ENCODE data around the gene ANO1.

The ANO1 gene

DNA sequence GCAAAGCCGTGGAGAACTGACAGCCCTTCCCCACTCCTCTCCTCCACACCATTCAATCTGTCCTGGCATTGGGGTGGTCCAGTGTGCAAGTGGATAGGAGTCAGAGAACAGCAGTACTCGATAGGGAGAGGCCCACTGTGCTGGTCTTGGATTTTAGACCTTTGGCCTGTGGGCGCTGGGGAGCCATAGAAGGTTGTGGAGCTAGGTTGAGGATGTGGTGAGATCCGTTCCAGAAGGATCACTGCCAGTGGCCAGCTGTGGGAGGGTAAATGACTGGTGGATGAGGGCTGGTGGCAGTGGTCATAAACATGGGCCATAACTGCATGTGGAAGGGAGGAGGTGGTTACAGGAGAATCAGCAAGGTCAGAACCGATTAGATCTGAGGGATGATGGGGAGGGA is 28.6 kb downstream of the ANO1 start:
- no CpG with 5 or more reads among the region's 5 CpGs for WGBS (ENCODE audit: insufficient coverage, insufficient read length)
- Histone ChIP-seq H3K4me1 (ENCODE audit: control insufficient read depth, insufficient read depth, low read length) (peaks cover 3% of the 10 kb centered on the region; the same call in 1 of the 2 replicates), H3K4me3 (ENCODE audit: low read length) (no peak overlapping the region), H3K27me3 (ENCODE audit: control insufficient read depth, insufficient read depth, low read length) (no peaks in the 10 kb centered on the region), H3K36me3 (ENCODE audit: control insufficient read depth, insufficient read depth, low read length) (no peaks in the 10 kb centered on the region), H3K27ac (ENCODE audit: low read length) (no peak overlapping the region), H3K9me3 (ENCODE audit: control insufficient read depth, insufficient read depth, low read length) (no peaks in the 10 kb centered on the region)
- DNase-seq (ENCODE audit: low read depth, low spot score): no peak

GRCh38 chr11:70107191-70107590 is 29.1 kb downstream of the ANO1 start:
- Histone ChIP-seq H3K27me3 (ENCODE audit: control insufficient read depth, insufficient read depth, low read length) (no peaks in the 10 kb centered on the region), H3K27ac (ENCODE audit: low read length) (no peak overlapping the region), H3K4me3 (ENCODE audit: low read length) (no peak overlapping the region), H3K36me3 (ENCODE audit: control insufficient read depth, insufficient read depth, low read length) (no peaks in the 10 kb centered on the region), H3K4me1 (ENCODE audit: control insufficient read depth, insufficient read depth, low read length) (peaks cover 3% of the 10 kb centered on the region; the same call in 1 of the 2 replicates), H3K9me3 (ENCODE audit: control insufficient read depth, insufficient read depth, low read length) (no peaks in the 10 kb centered on the region)
- no CpG with 5 or more reads among the region's 9 CpGs for WGBS (ENCODE audit: insufficient coverage, insufficient read length)
- no peak for DNase-seq (ENCODE audit: low read depth, low spot score)

DNA sequence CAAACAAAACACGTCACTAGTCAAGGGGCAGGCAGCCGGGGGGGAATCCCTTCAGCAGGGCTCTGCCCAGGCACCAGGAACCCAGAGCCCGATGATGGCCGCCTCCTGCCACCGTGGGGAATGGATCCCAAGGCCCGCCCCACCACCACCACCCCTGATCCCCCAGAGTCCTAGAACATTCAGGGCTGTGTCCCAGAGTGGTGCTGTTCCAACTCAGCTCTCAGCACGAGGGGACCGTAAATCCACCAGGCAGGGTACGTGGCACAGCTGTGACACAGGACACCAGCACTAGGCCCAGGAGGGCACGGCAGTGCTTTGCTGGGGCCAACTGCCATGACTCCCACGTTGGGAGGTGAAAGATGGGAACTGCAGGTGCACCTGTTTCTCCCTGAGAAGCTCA is 29.6 kb downstream of the ANO1 start:
- H3K9me3 ChIP-seq (ENCODE audit: control insufficient read depth, insufficient read depth, low read length): no peaks in the 10 kb centered on the region
- DNase-seq (ENCODE audit: low read depth, low spot score): no peak
- WGBS (ENCODE audit: insufficient coverage, insufficient read length): no CpG with 5 or more reads among the region's 11 CpGs
- H3K36me3 ChIP-seq (ENCODE audit: control insufficient read depth, insufficient read depth, low read length): no peaks in the 10 kb centered on the region
- H3K27me3 ChIP-seq (ENCODE audit: control insufficient read depth, insufficient read depth, low read length): no peaks in the 10 kb centered on the region
- no peak overlapping the region for H3K4me3 ChIP-seq (ENCODE audit: low read length)
- peaks cover 3% of the 10 kb centered on the region; the same call in 1 of the 2 replicates for H3K4me1 ChIP-seq (ENCODE audit: control insufficient read depth, insufficient read depth, low read length)
- no peak overlapping the region for H3K27ac ChIP-seq (ENCODE audit: low read length)

DNA sequence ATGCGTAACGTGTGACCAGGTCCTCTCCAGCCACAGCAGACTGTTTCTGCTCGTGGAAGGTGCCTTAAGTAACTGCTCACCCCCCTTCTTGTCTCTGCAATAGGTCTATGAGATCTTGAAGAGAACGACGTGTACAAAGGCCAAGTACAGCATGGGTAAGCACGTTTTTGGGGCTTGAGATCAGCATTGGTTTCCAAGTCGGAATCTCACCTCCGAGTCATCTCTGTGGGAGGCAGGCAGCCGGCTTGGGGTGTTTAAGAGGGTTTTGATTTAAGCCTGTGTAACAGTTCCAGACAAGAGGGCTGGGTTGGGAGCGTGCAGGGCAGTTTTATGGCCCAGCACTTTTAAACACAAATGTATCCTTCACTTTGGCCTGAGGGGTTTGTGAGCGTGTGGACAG is 30.1 kb downstream of the ANO1 start:
- Histone ChIP-seq H3K4me1 (ENCODE audit: control insufficient read depth, insufficient read depth, low read length) (peaks cover 3% of the 10 kb centered on the region; the same call in 1 of the 2 replicates), H3K9me3 (ENCODE audit: control insufficient read depth, insufficient read depth, low read length) (no peaks in the 10 kb centered on the region), H3K27ac (ENCODE audit: low read length) (no peak overlapping the region), H3K4me3 (ENCODE audit: low read length) (no peak overlapping the region), H3K27me3 (ENCODE audit: control insufficient read depth, insufficient read depth, low read length) (no peaks in the 10 kb centered on the region), H3K36me3 (ENCODE audit: control insufficient read depth, insufficient read depth, low read length) (no peaks in the 10 kb centered on the region)
- WGBS (ENCODE audit: insufficient coverage, insufficient read length): no CpG with 5 or more reads among the region's 11 CpGs
- no peak for DNase-seq (ENCODE audit: low read depth, low spot score)

DNA sequence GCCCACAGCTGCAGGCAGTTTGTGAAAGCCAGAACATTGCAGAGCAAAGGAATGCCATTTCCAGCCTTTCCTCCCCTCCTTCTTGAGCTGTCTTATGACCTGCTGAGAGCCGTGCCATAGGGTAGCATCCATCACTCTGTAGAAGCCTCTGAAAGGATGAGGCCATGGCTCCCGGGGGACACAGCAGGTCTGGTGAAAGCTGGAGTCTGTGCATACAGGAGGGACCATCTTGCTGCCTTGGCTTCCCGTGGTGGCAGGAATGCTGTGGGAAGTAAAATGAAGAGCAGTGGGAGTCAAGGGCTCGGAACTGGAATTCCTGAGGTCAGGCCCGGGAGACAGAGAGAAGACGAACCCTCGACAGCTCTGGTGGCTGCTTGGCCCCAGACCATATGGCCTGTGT is 30.9 kb downstream of the ANO1 start:
- no peak for DNase-seq (ENCODE audit: low read depth, low spot score)
- H3K36me3 ChIP-seq (ENCODE audit: control insufficient read depth, insufficient read depth, low read length): no peaks in the 10 kb centered on the region
- no peaks in the 10 kb centered on the region for H3K27me3 ChIP-seq (ENCODE audit: control insufficient read depth, insufficient read depth, low read length)
- H3K9me3 ChIP-seq (ENCODE audit: control insufficient read depth, insufficient read depth, low read length): no peaks in the 10 kb centered on the region
- no CpG with 5 or more reads among the region's 7 CpGs for WGBS (ENCODE audit: insufficient coverage, insufficient read length)
- H3K4me3 ChIP-seq (ENCODE audit: low read length): no peak overlapping the region
- H3K27ac ChIP-seq (ENCODE audit: low read length): no peak overlapping the region
- H3K4me1 ChIP-seq (ENCODE audit: control insufficient read depth, insufficient read depth, low read length): peaks cover 3% of the 10 kb centered on the region; the same call in 1 of the 2 replicates

DNA sequence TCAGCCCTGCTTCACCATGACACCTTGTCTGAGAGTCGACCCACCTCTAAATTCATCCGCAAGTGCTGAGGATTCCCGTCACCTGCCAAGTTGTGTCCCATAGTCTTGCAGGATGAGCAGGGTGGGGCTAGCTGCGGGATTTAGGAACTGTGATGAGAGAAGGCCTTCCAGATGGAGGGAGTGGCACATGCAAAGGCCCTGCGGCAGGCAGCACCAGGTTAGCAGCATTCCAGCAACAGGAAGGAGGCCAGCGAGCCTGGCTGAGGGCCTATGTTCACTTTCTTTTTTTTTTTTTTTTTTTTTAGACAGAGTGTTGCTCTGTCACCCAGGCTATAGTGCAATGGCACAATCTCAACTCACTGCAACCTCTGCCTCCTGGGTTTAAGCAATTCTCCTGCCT is 31.8 kb downstream of the ANO1 start:
- no peak overlapping the region for H3K27ac ChIP-seq (ENCODE audit: low read length)
- no peak overlapping the region for H3K4me3 ChIP-seq (ENCODE audit: low read length)
- WGBS (ENCODE audit: insufficient coverage, insufficient read length): no CpG with 5 or more reads among the region's 6 CpGs
- no peak for DNase-seq (ENCODE audit: low read depth, low spot score)
- H3K9me3 ChIP-seq (ENCODE audit: control insufficient read depth, insufficient read depth, low read length): no peaks in the 10 kb centered on the region
- H3K36me3 ChIP-seq (ENCODE audit: control insufficient read depth, insufficient read depth, low read length): no peaks in the 10 kb centered on the region
- H3K27me3 ChIP-seq (ENCODE audit: control insufficient read depth, insufficient read depth, low read length): no peaks in the 10 kb centered on the region
- 0 out of 2 replicates have a peak, but pooled peaks cover 1% of the 10 kb centered on the region for H3K4me1 ChIP-seq (ENCODE audit: control insufficient read depth, insufficient read depth, low read length)

DNA sequence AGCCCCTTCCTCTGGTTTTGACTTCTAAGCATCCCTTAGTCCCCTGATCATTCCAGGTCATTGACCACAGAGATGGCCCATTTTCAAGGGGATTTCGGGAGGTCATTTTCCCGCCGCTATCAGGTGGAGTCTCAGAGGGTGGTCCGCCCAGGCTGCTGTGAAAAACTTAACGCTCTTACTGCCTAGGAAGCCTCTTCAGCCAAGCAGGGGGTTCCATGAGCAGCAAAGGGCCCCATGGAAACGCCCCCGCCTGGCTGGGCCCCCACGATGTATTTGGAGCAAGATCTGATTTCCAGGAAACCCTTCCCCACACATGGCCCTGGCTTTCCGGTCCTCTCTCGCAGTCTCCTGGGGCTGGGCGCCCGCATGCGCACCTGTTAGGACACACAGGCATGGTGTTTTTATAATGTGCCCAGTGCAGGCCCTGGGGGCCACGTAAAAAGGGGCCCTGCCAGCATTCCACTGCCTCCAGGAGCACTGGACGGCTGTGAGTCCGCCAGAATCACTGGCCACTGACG is 32.5 kb downstream of the ANO1 start:
- Histone ChIP-seq H3K4me3 (ENCODE audit: low read length) (no peak overlapping the region), H3K27me3 (ENCODE audit: control insufficient read depth, insufficient read depth, low read length) (no peaks in the 10 kb centered on the region), H3K36me3 (ENCODE audit: control insufficient read depth, insufficient read depth, low read length) (no peaks in the 10 kb centered on the region), H3K4me1 (ENCODE audit: control insufficient read depth, insufficient read depth, low read length) (no peaks in the 10 kb centered on the region), H3K9me3 (ENCODE audit: control insufficient read depth, insufficient read depth, low read length) (no peaks in the 10 kb centered on the region), H3K27ac (ENCODE audit: low read length) (no peak overlapping the region)
- WGBS (ENCODE audit: insufficient coverage, insufficient read length): no CpG with 5 or more reads among the region's 17 CpGs
- DNase-seq (ENCODE audit: low read depth, low spot score): no peak

GRCh38 chr11:70111269-70112016 is 33.3 kb downstream of the ANO1 start:
- Histone ChIP-seq H3K4me3 (ENCODE audit: low read length) (no peak overlapping the region), H3K27ac (ENCODE audit: low read length) (no peak overlapping the region), H3K4me1 (ENCODE audit: control insufficient read depth, insufficient read depth, low read length) (no peaks in the 10 kb centered on the region), H3K9me3 (ENCODE audit: control insufficient read depth, insufficient read depth, low read length) (no peaks in the 10 kb centered on the region), H3K36me3 (ENCODE audit: control insufficient read depth, insufficient read depth, low read length) (no peaks in the 10 kb centered on the region), H3K27me3 (ENCODE audit: control insufficient read depth, insufficient read depth, low read length) (no peaks in the 10 kb centered on the region)
- WGBS (ENCODE audit: insufficient coverage, insufficient read length): 100% methylated on average over 1 of the region's 29 CpGs
- no peak for DNase-seq (ENCODE audit: low read depth, low spot score)

GRCh38 chr11:70112017-70112434 is 33.9 kb downstream of the ANO1 start:
- Histone ChIP-seq H3K36me3 (ENCODE audit: control insufficient read depth, insufficient read depth, low read length) (no peaks in the 10 kb centered on the region), H3K9me3 (ENCODE audit: control insufficient read depth, insufficient read depth, low read length) (no peaks in the 10 kb centered on the region), H3K4me3 (ENCODE audit: low read length) (no peak overlapping the region), H3K27ac (ENCODE audit: low read length) (no peak overlapping the region), H3K4me1 (ENCODE audit: control insufficient read depth, insufficient read depth, low read length) (no peaks in the 10 kb centered on the region), H3K27me3 (ENCODE audit: control insufficient read depth, insufficient read depth, low read length) (no peaks in the 10 kb centered on the region)
- no CpG with 5 or more reads among the region's 5 CpGs for WGBS (ENCODE audit: insufficient coverage, insufficient read length)
- DNase-seq (ENCODE audit: low read depth, low spot score): no peak

GRCh38 chr11:70113801-70114200 is 35.7 kb downstream of the ANO1 start:
- no peaks in the 10 kb centered on the region for H3K36me3 ChIP-seq (ENCODE audit: control insufficient read depth, insufficient read depth, low read length)
- no peaks in the 10 kb centered on the region for H3K4me1 ChIP-seq (ENCODE audit: control insufficient read depth, insufficient read depth, low read length)
- no peak for DNase-seq (ENCODE audit: low read depth, low spot score)
- no peaks in the 10 kb centered on the region for H3K9me3 ChIP-seq (ENCODE audit: control insufficient read depth, insufficient read depth, low read length)
- no peak overlapping the region for H3K27ac ChIP-seq (ENCODE audit: low read length)
- H3K4me3 ChIP-seq (ENCODE audit: low read length): no peak overlapping the region
- WGBS (ENCODE audit: insufficient coverage, insufficient read length): no CpG with 5 or more reads among the region's 5 CpGs
- H3K27me3 ChIP-seq (ENCODE audit: control insufficient read depth, insufficient read depth, low read length): no peaks in the 10 kb centered on the region

DNA sequence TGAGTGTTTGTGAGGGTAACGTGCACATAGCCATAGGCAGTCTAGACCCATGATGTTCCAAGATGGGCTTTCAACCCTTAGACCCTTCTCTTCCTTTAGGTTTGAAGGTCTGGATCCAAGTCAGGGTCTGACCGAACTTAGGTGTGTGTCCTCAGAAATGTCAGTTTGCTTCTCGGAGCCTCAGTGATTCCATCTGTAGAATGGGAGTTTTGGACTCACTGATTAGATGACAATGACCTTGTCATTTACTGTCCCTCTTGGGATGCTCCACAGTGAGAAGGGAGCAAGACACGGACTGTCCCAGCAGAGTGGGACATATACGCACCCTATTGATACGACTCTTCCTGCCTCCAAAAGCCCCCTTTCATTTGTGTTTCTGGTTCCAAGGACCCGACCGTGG is 37.7 kb downstream of the ANO1 start:
- no CpG with 5 or more reads among the region's 8 CpGs for WGBS (ENCODE audit: insufficient coverage, insufficient read length)
- Histone ChIP-seq H3K4me1 (ENCODE audit: control insufficient read depth, insufficient read depth, low read length) (no peaks in the 10 kb centered on the region), H3K36me3 (ENCODE audit: control insufficient read depth, insufficient read depth, low read length) (no peaks in the 10 kb centered on the region)

More for the DNA sequence above, 37.7 kb downstream of the ANO1 start:
- Histone ChIP-seq H3K9me3 (ENCODE audit: control insufficient read depth, insufficient read depth, low read length) (no peaks in the 10 kb centered on the region), H3K4me3 (ENCODE audit: low read length) (no peak overlapping the region), H3K27ac (ENCODE audit: low read length) (no peak overlapping the region), H3K27me3 (ENCODE audit: control insufficient read depth, insufficient read depth, low read length) (no peaks in the 10 kb centered on the region)
- DNase-seq (ENCODE audit: low read depth, low spot score): no peak
